ENCODE data around the gene DRC3. TPM values are rescaled to one million over a fixed set of nuclear protein-coding genes. Genes with fewer than 3 reads are reported as not detected.

DRC3 gene
- total RNA-seq, 1 donor from 2014 or later: under 0.01 TPM

DNA sequence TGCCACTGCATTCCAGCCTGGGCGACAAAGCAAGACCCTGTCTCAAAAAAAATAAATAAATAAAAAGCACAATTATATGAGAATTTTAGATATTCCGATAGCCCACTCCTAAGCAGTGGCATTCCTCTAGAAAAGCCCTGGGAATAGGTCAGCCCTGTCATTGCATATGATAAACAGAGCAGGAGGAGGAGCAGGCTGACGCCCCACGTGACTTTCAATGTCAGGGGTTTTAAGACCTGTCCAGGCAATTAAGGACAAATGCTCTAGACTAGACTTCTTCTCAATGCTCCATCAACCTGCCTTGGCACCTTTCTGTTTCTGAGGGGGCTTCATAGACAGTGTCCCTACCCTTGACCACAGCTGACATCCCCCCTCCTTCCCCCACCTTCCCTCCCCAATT is 8.0 kb upstream of the DRC3 start:
- H3K36me3 ChIP-seq (ENCODE audit: control insufficient read depth, insufficient read depth, low read length): no peaks in the 10 kb centered on the region
- no peak overlapping the region for H3K4me3 ChIP-seq (ENCODE audit: low read depth, low read length)
- no peaks in the 10 kb centered on the region for H3K27me3 ChIP-seq (ENCODE audit: control insufficient read depth, insufficient read depth, low read length)
- no peak for FAIRE-seq
- DNase-seq (ENCODE audit: low read depth): no peak
- TF ChIP-seq, protein P1, sequence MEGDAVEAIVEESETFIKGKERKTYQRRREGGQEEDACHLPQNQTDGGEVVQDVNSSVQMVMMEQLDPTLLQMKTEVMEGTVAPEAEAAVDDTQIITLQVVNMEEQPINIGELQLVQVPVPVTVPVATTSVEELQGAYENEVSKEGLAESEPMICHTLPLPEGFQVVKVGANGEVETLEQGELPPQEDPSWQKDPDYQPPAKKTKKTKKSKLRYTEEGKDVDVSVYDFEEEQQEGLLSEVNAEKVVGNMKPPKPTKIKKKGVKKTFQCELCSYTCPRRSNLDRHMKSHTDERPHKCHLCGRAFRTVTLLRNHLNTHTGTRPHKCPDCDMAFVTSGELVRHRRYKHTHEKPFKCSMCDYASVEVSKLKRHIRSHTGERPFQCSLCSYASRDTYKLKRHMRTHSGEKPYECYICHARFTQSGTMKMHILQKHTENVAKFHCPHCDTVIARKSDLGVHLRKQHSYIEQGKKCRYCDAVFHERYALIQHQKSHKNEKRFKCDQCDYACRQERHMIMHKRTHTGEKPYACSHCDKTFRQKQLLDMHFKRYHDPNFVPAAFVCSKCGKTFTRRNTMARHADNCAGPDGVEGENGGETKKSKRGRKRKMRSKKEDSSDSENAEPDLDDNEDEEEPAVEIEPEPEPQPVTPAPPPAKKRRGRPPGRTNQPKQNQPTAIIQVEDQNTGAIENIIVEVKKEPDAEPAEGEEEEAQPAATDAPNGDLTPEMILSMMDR (IDR thresholded peaks at IDR 0.05; ENCODE audit: insufficient read depth, low read length, severe bottlenecking): no peak

DNA sequence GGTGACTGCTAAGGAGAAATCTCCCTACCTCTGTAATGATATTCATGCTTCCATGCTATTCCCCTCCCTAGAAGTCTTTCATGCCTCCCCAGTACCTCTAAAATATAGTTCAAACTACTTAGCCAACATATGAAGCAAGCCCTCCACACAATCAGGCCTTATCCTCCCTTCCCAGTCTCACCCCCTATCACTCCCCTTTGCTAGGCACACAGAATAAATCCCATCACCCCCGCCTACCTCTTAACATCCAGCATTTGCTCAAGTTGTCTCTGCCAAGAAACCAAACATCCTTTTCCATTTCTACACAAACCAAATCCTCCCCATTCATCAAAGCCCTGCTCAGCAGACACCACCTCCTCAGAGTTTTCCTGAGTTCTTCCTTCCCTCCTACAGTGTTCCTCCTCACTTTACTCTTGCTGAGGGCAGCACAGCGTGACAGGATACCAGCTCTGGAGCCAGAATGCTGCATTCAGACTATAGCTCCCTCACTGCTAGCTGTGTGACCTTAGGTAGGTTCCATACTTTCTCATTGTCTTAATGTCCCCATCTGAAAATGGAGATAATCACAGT is 7.4 kb upstream of the DRC3 start:
- Histone ChIP-seq H3K27me3 (ENCODE audit: control insufficient read depth, insufficient read depth, low read length) (no peaks in the 10 kb centered on the region), H3K36me3 (ENCODE audit: control insufficient read depth, insufficient read depth, low read length) (no peaks in the 10 kb centered on the region), H3K4me3 (ENCODE audit: low read depth, low read length) (no peak overlapping the region)
- DNase-seq (ENCODE audit: low read depth) (no peak), FAIRE-seq (no peak)
- TF ChIP-seq, protein P1 (IDR thresholded peaks at IDR 0.05; ENCODE audit: insufficient read depth, low read length, severe bottlenecking): no peak

DNA sequence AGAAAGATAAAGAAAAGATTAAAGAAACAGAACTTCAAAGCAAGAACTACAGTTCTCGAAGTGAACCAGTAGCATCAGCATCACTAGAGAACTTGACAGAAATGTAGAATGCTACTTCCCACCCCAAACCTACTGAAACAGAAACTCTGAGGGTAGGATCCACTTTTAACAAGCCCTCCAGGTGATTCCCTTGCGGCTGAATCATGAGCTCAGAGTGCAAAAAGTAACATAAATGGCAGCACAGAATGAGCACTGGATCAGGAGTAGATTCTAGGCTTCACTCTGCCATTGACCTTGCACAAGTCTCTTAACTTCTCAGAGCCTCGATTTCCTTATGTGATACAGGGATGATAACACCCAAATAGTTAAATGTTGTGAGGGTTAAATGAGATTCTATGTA is 6.3 kb upstream of the DRC3 start:
- H3K36me3 ChIP-seq (ENCODE audit: control insufficient read depth, insufficient read depth, low read length): no peaks in the 10 kb centered on the region
- FAIRE-seq (no peak), DNase-seq (ENCODE audit: low read depth) (no peak)
- no peaks in the 10 kb centered on the region for H3K27me3 ChIP-seq (ENCODE audit: control insufficient read depth, insufficient read depth, low read length)
- H3K4me3 ChIP-seq (ENCODE audit: low read depth, low read length): no peak overlapping the region
- TF ChIP-seq, protein P1 (IDR thresholded peaks at IDR 0.05; ENCODE audit: insufficient read depth, low read length, severe bottlenecking): no peak

DNA sequence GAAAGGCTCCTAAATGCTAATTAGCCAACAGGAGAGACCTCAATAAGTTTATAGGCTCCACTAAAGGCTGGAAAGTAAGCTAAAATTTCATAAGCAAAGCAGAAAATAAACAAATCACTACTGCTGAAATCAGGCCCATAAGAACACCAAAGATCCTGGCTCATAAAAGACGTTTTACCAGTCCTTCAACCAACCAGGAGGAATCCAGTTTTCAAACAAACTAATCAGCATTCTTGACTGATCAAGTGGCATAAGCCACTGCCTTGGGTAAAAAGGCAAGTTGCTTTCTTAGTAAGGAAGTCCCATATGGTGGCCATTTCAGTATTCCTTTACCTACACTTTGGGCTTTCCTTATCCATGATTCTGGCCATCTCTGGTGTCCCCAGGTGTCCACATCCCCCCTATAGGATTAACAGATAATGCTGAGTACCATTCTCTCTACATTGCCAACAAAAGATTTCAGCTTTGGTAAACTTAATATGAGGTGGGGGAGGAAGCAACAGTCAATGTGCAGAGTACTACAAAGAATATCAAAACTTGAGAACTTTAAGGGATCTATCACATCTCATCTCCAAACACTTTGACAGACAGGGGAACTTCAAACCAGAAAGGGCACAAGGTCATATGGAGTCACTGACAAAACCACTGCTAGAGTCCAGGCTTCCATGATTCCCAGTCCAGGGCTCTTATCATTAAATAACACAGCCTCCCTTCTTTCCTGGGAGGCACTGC is 1.8 kb upstream of the DRC3 start:
- Histone ChIP-seq H3K27me3 (ENCODE audit: control insufficient read depth, insufficient read depth, low read length) (no peaks in the 10 kb centered on the region), H3K36me3 (ENCODE audit: control insufficient read depth, insufficient read depth, low read length) (no peaks in the 10 kb centered on the region), H3K4me3 (ENCODE audit: low read depth, low read length) (peak overlapping the region; percentile 78)
- peak; percentile 47 for DNase-seq (ENCODE audit: low read depth)
- TF ChIP-seq, protein P1 (IDR thresholded peaks at IDR 0.05; ENCODE audit: insufficient read depth, low read length, severe bottlenecking): no peak
- FAIRE-seq: no peak

DNA sequence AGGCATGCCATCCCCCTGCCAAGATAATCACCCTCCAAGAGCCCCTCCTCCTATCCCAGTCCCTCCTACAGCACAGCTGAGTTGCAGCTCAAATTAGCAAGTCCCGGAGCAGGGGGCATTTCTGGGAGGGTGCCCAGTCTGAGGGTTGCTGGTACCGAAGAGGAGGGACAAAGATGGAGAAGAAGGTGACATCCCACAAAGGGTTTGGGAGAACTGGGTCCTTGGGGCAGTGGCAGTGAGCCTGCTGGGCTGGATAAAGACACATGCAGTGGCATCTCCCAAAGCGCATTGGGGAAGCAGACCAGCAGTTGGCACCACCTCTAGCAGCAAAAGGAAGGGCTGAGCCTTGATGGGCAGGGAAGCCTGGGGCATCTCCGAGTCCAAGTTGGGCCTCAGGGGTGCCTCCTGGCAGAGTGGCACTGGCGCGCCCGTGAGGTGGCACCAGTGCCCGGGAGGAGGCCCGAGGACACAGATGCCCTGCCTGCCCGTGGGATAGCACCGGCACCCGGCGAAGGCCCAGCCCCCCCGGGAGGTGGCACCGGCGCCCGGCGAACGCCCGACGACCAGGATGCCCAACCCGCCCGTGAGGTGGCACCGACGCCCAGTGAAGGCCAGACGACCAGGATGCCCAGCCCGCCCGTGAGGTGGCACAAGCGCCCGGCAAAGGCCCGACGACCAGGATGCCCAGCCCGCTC is 1.1 kb upstream of the DRC3 start:
- peak overlapping the region; percentile 78 for H3K4me3 ChIP-seq (ENCODE audit: low read depth, low read length)
- H3K27me3 ChIP-seq (ENCODE audit: control insufficient read depth, insufficient read depth, low read length): no peaks in the 10 kb centered on the region
- FAIRE-seq (no peak), DNase-seq (ENCODE audit: low read depth) (no peak)
- H3K36me3 ChIP-seq (ENCODE audit: control insufficient read depth, insufficient read depth, low read length): no peaks in the 10 kb centered on the region
- TF ChIP-seq, protein P1 (IDR thresholded peaks at IDR 0.05; ENCODE audit: insufficient read depth, low read length, severe bottlenecking): peak; percentile 8

Data from bronchial epithelial cell (primary cell).